Esophagus muscularis mucosa (tissue), 3 donors: ENCODE measurements around the gene APOA5.

Experiments
- POLR2A ChIP-seq: fragments of 450-650 bp; IDR thresholded peaks from one replicate; pipeline ENCODE4 v1.6.1; 2017; ENCODE audit warnings: antibody characterized with exemption, moderate library complexity, mild to moderate bottlenecking, low read depth
- POLR2AphosphoS5 ChIP-seq, 2 donors: sonication (generic); formaldehyde crosslinking; IDR thresholded peaks; one replicate each; pipeline ENCODE4 v1.6.1; 2017; ENCODE audit warnings: antibody characterized with exemption in 2 of 2
- TF ChIP-seq, protein P1 (sequence below), 3 experiments: fragments of 200-600 bp in 2 of 3; fragments of 450-650 bp in 1 of 3; sonication (generic) in 2 of 3; IDR thresholded peaks; one replicate each; pipeline ENCODE4 v1.5.1; 2017 to 2019; ENCODE audit warnings: antibody characterized with exemption in 3 of 3, mild to moderate bottlenecking in 2 of 3, moderate library complexity in 1 of 3

- TF ChIP-seq POLR2AphosphoS5 (IDR thresholded peaks at IDR 0.05) (no peak), POLR2A (no peak)
- TF ChIP-seq, protein P1, sequence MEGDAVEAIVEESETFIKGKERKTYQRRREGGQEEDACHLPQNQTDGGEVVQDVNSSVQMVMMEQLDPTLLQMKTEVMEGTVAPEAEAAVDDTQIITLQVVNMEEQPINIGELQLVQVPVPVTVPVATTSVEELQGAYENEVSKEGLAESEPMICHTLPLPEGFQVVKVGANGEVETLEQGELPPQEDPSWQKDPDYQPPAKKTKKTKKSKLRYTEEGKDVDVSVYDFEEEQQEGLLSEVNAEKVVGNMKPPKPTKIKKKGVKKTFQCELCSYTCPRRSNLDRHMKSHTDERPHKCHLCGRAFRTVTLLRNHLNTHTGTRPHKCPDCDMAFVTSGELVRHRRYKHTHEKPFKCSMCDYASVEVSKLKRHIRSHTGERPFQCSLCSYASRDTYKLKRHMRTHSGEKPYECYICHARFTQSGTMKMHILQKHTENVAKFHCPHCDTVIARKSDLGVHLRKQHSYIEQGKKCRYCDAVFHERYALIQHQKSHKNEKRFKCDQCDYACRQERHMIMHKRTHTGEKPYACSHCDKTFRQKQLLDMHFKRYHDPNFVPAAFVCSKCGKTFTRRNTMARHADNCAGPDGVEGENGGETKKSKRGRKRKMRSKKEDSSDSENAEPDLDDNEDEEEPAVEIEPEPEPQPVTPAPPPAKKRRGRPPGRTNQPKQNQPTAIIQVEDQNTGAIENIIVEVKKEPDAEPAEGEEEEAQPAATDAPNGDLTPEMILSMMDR (IDR thresholded peaks at IDR 0.05): no peak
Observed at GRCh38 chr11:116833816-116834534, 42.3 kb upstream of the APOA5 start.
